IMR-90 (cell line): ENCODE measurements around the gene CD46. TPM values are rescaled to one million over a fixed set of nuclear protein-coding genes. Genes with fewer than 3 reads are reported as not detected.

Experiments used
- ATAC-seq: fragments of 200-7000 bp; cut with Tn5 transposase; 2 replicates; pipeline ENCODE4 v1.9.1; 2020; ENCODE audit warnings: low read depth, mild to moderate bottlenecking, moderate library complexity
- BruUV-seq: library from RNA; stranded (reverse); fragments of 400-500 nt; replicated peaks from 2 replicates; lab custom pipeline; 2021; lab: Mats Ljungman, UMichigan
- CTCF ChIA-PET: fragments of 300-600 bp; formaldehyde crosslinking; extraction: SDS; loops from one replicate; lab custom pipeline; 2021; ENCODE audit warnings: antibody characterized with exemption; lab: Yijun Ruan, JAX
- POLR2A ChIA-PET: fragments of 300-600 bp; sonication (Branson Sonifier 250); formaldehyde crosslinking; loops from one replicate; lab custom pipeline; 2022; ENCODE audit warnings: antibody characterized with exemption; ENCODE audit not compliant: unreplicated experiment; lab: Charles Lee
- DNase-seq: peaks from one replicate; pipeline ENCODE4 v3.0.0; 2013
- H2AFZ ChIP-seq: replicated peaks from 2 replicates; pipeline ENCODE3; 2013; ENCODE audit warnings: low read length, mild to moderate bottlenecking; ENCODE audit not compliant: poor library complexity
- H2AK5ac ChIP-seq: 2 replicates; pipeline ENCODE4 v1.6.1; 2013; ENCODE audit warnings: low read depth, low read length, inconsistent platforms
- H2AK9ac ChIP-seq: replicated peaks from 2 replicates; pipeline ENCODE3; 2013; ENCODE audit warnings: mild to moderate bottlenecking, low read depth, low read length, moderate library complexity; ENCODE audit not compliant: poor library complexity
- H2BK120ac ChIP-seq: 2 replicates; pipeline ENCODE4 v1.6.1; 2013; ENCODE audit warnings: low read depth, low read length, inconsistent platforms
- H2BK15ac ChIP-seq: 3 replicates; pipeline ENCODE4 v1.6.1; 2013; ENCODE audit warnings: low read depth, low read length, inconsistent platforms
- H2BK20ac ChIP-seq: 2 replicates; pipeline ENCODE4 v1.6.1; 2013; ENCODE audit warnings: low read depth, mild to moderate bottlenecking, inconsistent platforms, low read length, moderate library complexity
- H2BK5ac ChIP-seq: 2 replicates; pipeline ENCODE4 v1.6.1; 2013; ENCODE audit warnings: mild to moderate bottlenecking, low read depth, low read length, inconsistent platforms; ENCODE audit not compliant: poor library complexity, severe bottlenecking
- H3K14ac ChIP-seq: replicated peaks from 2 replicates; pipeline ENCODE4 v1.6.1; 2013; ENCODE audit warnings: low read depth, low read length, inconsistent platforms
- H3K18ac ChIP-seq: 2 replicates; pipeline ENCODE4 v1.6.1; 2013; ENCODE audit warnings: low read depth, low read length, control low read depth
- H3K23ac ChIP-seq: 2 replicates; pipeline ENCODE4 v1.6.1; 2013; ENCODE audit warnings: low read depth, low read length, inconsistent platforms
- H3K27ac ChIP-seq: 2 replicates; pipeline ENCODE4 v1.5.1; 2013; ENCODE audit warnings: mild to moderate bottlenecking, control low read depth, low read length; ENCODE audit not compliant: insufficient read depth
- H3K27me3 ChIP-seq: 2 replicates; pipeline ENCODE4 v1.6.1; 2013; ENCODE audit warnings: low read length; ENCODE audit not compliant: control insufficient read depth, insufficient read depth
- H3K36me3 ChIP-seq: 2 replicates; pipeline ENCODE4 v1.6.1; 2013; ENCODE audit warnings: low read length, mixed read lengths; ENCODE audit not compliant: control insufficient read depth, insufficient read depth
- H3K4ac ChIP-seq: 2 replicates; pipeline ENCODE4 v1.6.1; 2013; ENCODE audit warnings: low read depth, low read length, inconsistent platforms
- H3K4me1 ChIP-seq: 2 replicates; pipeline ENCODE4 v1.6.1; 2013; ENCODE audit warnings: low read length, mixed read lengths; ENCODE audit not compliant: control insufficient read depth, insufficient read depth
- H3K4me2 ChIP-seq: 2 replicates; pipeline ENCODE4 v1.6.1; 2013; ENCODE audit warnings: low read depth, mild to moderate bottlenecking, control low read depth, low read length, moderate library complexity
- H3K4me3 ChIP-seq: 2 replicates; pipeline ENCODE4 v1.5.1; 2013; ENCODE audit warnings: low read depth, mild to moderate bottlenecking, control low read depth, low read length, moderate library complexity; ENCODE audit not compliant: insufficient read depth
- H3K56ac ChIP-seq: 2 replicates; pipeline ENCODE4 v1.6.1; 2013; ENCODE audit warnings: low read length, inconsistent platforms; ENCODE audit not compliant: insufficient read depth; ENCODE audit errors: extremely low read depth
- H3K79me1 ChIP-seq, 2 experiments: 2 replicates each; pipeline ENCODE4 v1.6.1; 2013; ENCODE audit warnings: low read length in 2 of 2, inconsistent platforms in 1 of 2, low read depth in 1 of 2
- H3K9ac ChIP-seq: 2 replicates; pipeline ENCODE4 v1.6.1; 2013; ENCODE audit warnings: low read depth, low read length, control low read depth
- H3K9me1 ChIP-seq: 2 replicates; pipeline ENCODE4 v1.6.1; 2013; ENCODE audit warnings: low read length, inconsistent platforms; ENCODE audit not compliant: insufficient read depth
- H3K9me3 ChIP-seq: 2 replicates; pipeline ENCODE4 v1.6.1; 2013; ENCODE audit warnings: low read length; ENCODE audit not compliant: control insufficient read depth, insufficient read depth
- H4K20me1 ChIP-seq: 2 replicates; pipeline ENCODE4 v1.6.1; 2013; ENCODE audit warnings: low read length, inconsistent platforms; ENCODE audit not compliant: insufficient read depth
- H4K5ac ChIP-seq: 2 replicates; pipeline ENCODE4 v1.6.1; 2013; ENCODE audit warnings: mild to moderate bottlenecking, low read depth, low read length, control low read depth
- H4K8ac ChIP-seq, 2 experiments: 2 replicates each; pipeline ENCODE4 v1.6.1; 2013; ENCODE audit warnings: low read depth in 2 of 2, low read length in 2 of 2, control low read depth in 1 of 2, inconsistent platforms in 1 of 2
- H4K91ac ChIP-seq: 2 replicates; pipeline ENCODE4 v1.6.1; 2013; ENCODE audit warnings: low read depth, low read length, inconsistent platforms; ENCODE audit not compliant: insufficient read depth
- CEBPB ChIP-seq: IDR thresholded peaks from 2 replicates; pipeline ENCODE4 v1.6.1; 2012; ENCODE audit warnings: low read depth, low read length, improper control_type of control experiment
- CTCF ChIP-seq: conservative IDR thresholded peaks from 2 replicates; pipeline ENCODE4 v1.5.1; 2012; ENCODE audit warnings: mild to moderate bottlenecking, low read depth, low read length, improper control_type of control experiment
- ELK1 ChIP-seq: fragments of 150-350 bp; IDR thresholded peaks from 2 replicates; pipeline ENCODE4 v1.6.1; 2016; ENCODE audit warnings: low read depth, mild to moderate bottlenecking, low read length, moderate library complexity, borderline replicate concordance
- MAFK ChIP-seq: IDR thresholded peaks from 2 replicates; pipeline ENCODE4 v1.6.1; 2012; ENCODE audit warnings: low read depth, low read length, improper control_type of control experiment
- MAZ ChIP-seq: IDR thresholded peaks from 2 replicates; pipeline ENCODE4 v1.6.1; 2012; ENCODE audit warnings: low read depth, mild to moderate bottlenecking, low read length, improper control_type of control experiment, moderate library complexity, borderline replicate concordance
- MXI1 ChIP-seq: IDR thresholded peaks from 2 replicates; pipeline ENCODE4 v1.6.1; 2012; ENCODE audit warnings: low read depth, mild to moderate bottlenecking, low read length, moderate library complexity, borderline replicate concordance
- NFE2L2 ChIP-seq: fragments of 150-350 bp; IDR thresholded peaks from 2 replicates; pipeline ENCODE4 v1.6.1; 2016; ENCODE audit warnings: low read depth, mild to moderate bottlenecking, low read length
- RAD21 ChIP-seq: IDR thresholded peaks from 2 replicates; pipeline ENCODE4 v1.6.1; 2012; ENCODE audit warnings: low read length, improper control_type of control experiment
- RCOR1 ChIP-seq: IDR thresholded peaks from 2 replicates; pipeline ENCODE4 v1.6.1; 2012; ENCODE audit warnings: mild to moderate bottlenecking, low read length, improper control_type of control experiment; ENCODE audit not compliant: insufficient replicate concordance
- RFX5 ChIP-seq: IDR thresholded peaks from 2 replicates; pipeline ENCODE4 v1.8.0; 2012; ENCODE audit warnings: low read depth, mild to moderate bottlenecking, low read length, moderate library complexity
- SMC3 ChIP-seq: fragments of 150-350 bp; IDR thresholded peaks from 2 replicates; pipeline ENCODE4 v1.6.1; 2016; ENCODE audit warnings: low read depth, mild to moderate bottlenecking, antibody characterized with exemption, low read length, moderate library complexity
- USF2 ChIP-seq: fragments of 150-350 bp; IDR thresholded peaks from 2 replicates; pipeline ENCODE4 v1.6.1; 2017; ENCODE audit warnings: mild to moderate bottlenecking, antibody characterized with exemption, low read length, low read depth
- WGBS, 2 experiments: methylation state at CpG; one replicate each; pipeline versions ENCODE4 v1.1.5 to v1.1.7; 2013; ENCODE audit warnings: missing lambda C conversion rate in 2 of 2; ENCODE audit not compliant: insufficient read length in 1 of 2; ENCODE audit errors: extremely low coverage in 2 of 2; 5-methylcytosine and 5-hydroxymethylcytosine counted together
- dilution Hi-C: fragments of 300-500 bp; cut with HindIII; formaldehyde crosslinking; loops from one replicate; pipeline ENCODE4 v1.14.3; 2018; ENCODE audit warnings: low sequenced_read_pairs; ENCODE audit not compliant: unreplicated experiment
- in situ Hi-C: fragments of 300-500 bp; cut with MboI; formaldehyde crosslinking; loops from 3 replicates; pipeline ENCODE4 v1.14.3; 2019; ENCODE audit warnings: low sequenced_read_pairs, inconsistent platforms, mixed read lengths
- intact Hi-C: fragments of 100-400 bp; cut with micrococcal nuclease; formaldehyde crosslinking; loops from 2 replicates; pipeline ENCODE4 v1.10.0; 2022
- polyA plus RNA-seq, 3 experiments: library from polyadenylated mRNA; depleted of rRNA; stranded (reverse); fragments of >200 nt; gene quantifications; 2 replicates each; pipeline ENCODE4 v1.2.3, GENCODE V29; 2012; ENCODE audit warnings: low replicate concordance in 1 of 3
- total RNA-seq: library from RNA; depleted of rRNA; stranded (reverse); fragments of >200 nt; gene quantifications from 2 replicates; pipeline ENCODE4 v1.2.3, GENCODE V29; 2012

Gene CD46
- total and polyA plus RNA-seq, 2 of the 4 experiments (the other 2 are of a cell fraction) = 37.1 to 82.0 TPM

GRCh38 chr1:207823531-207823879, 71.7 kb downstream of the CD46 start:
- Histone ChIP-seq H3K14ac (no peak overlapping the region), H2AK9ac (no peak overlapping the region), H3K9me3 (no peaks in the 10 kb centered on the region), H4K91ac (no peak overlapping the region), H2BK120ac (no peak overlapping the region), H2BK20ac (no peak overlapping the region), H4K20me1 (no peaks in the 10 kb centered on the region), H3K18ac (peak overlapping the region; percentile 15; the same call in 1 of the 2 replicates), H3K27me3 (no peaks in the 10 kb centered on the region), H3K56ac (no peak overlapping the region), H2AFZ (peak overlapping the region; percentile 86), H3K23ac (no peak overlapping the region), H2BK15ac (no peak overlapping the region), H4K8ac (no peak overlapping the region; a peak in 1 of 4 replicates), H2BK5ac (peak overlapping the region; percentile 42), H3K4me3 (peak overlapping the region; percentile 25; the same call in 1 of the 2 replicates), H4K5ac (peak overlapping the region; percentile 50; the same call in 1 of the 2 replicates), H3K9ac (peak overlapping the region; percentile 6; the same call in 1 of the 2 replicates), H3K36me3 (no peaks in the 10 kb centered on the region), H3K9me1 (peaks cover 4% of the 10 kb centered on the region; the same call in 1 of the 2 replicates), H3K4me2 (peak overlapping the region; percentile 68), H3K27ac (peak overlapping the region; percentile 28; the same call in 1 of the 2 replicates), H3K4me1 (peaks cover 30% of the 10 kb centered on the region), H2AK5ac (no peak overlapping the region), H3K79me1 (peaks cover 0 to 11% of the 10 kb centered on the region in 2 experiments; a peak in 1 of 4 replicates), H3K4ac (no peak overlapping the region)
- WGBS, 2 experiments = 80% methylated on average over 1 of the region's 19 CpGs; no CpG with 5 or more reads in 1 of the 2 experiments
- dilution Hi-C loops = no loop called here
- POLR2A ChIA-PET = interaction anchor here (0.9 kb wide), 1 partner anchor 33 kb away, joined by 3 read pairs; no protein-coding TSS in a partner anchor
- in situ Hi-C loops = loop anchor here (10.0 kb wide), 1 partner anchor 141 kb away; no protein-coding TSS in a partner anchor
- BruUV-seq = no TSS peak
- TF ChIP-seq MXI1 (no peak), RFX5 (no peak), CTCF (no peak), USF2 (no peak), SMC3 (no peak), MAZ (no peak), RCOR1 (no peak), NFE2L2 (no peak), CEBPB (no peak), ELK1 (no peak), MAFK (no peak), RAD21 (no peak)
- intact Hi-C loops = no loop called here
- CTCF ChIA-PET = interaction anchor here (0.7 to 1.9 kb wide), 12 partner anchors 12 to 263 kb away, joined by 3 to 6 read pairs (median 3); no protein-coding TSS in a partner anchor
- ATAC-seq (no peak), DNase-seq (no peak)
